T-cell (primary cell): Measurements from ENCODE around the gene MROH2B. TPM values are rescaled to one million over a fixed set of nuclear protein-coding genes. Genes with fewer than 3 reads are reported as not detected.

ENCODE experiments used
- ATAC-seq, 4 experiments: fragments of 200-7000 bp in 3 of 4; fragments of 150-1000 bp in 1 of 4; cut with Tn5 transposase; replicated peaks in 1 of 4; 1 replicate in 3 of 4; 2 replicates in 1 of 4; pipeline ENCODE4 v1.10.0; 2021; ENCODE audit warnings: moderate library complexity in 3 of 4, mild to moderate bottlenecking in 2 of 4, moderate number of reproducible peaks in 1 of 4
- CTCF ChIA-PET, 2 donors: fragments of 300-600 bp; sonication (Branson Sonifier 250); formaldehyde crosslinking; loops; one replicate each; lab custom pipeline; 2022; ENCODE audit warnings: antibody characterized with exemption in 2 of 2; lab: Charles Lee
- POLR2A ChIA-PET, 2 donors: fragments of 300-600 bp; sonication (Branson Sonifier 250); formaldehyde crosslinking; loops; one replicate each; lab custom pipeline; 2022; ENCODE audit warnings: antibody characterized with exemption in 2 of 2; lab: Charles Lee
- DNase-seq, 35 experiments: peaks; one replicate each; pipeline versions ENCODE4 v3.0.0 to v3.0.0-alpha.2; 2013 to 2023
- H3K27ac ChIP-seq: one replicate; pipeline ENCODE4 v1.5.1; 2013; ENCODE audit warnings: low read length
- H3K27me3 ChIP-seq, 2 experiments: replicated peaks in 1 of 2; 1 replicate in 1 of 2; 2 replicates in 1 of 2; pipeline versions ENCODE4 v1.6.1 to v1.7.0; 2013; ENCODE audit warnings: low read length in 1 of 2, mixed read lengths in 1 of 2; ENCODE audit not compliant: control insufficient read depth in 2 of 2, insufficient read depth in 2 of 2; ENCODE audit errors: extremely low read depth in 1 of 2
- H3K36me3 ChIP-seq, 2 donors: 1 replicate in 1 of 2; 2 replicates in 1 of 2; pipeline versions ENCODE4 v1.6.1 to v1.7.0; 2013; ENCODE audit warnings: low read length in 1 of 2; ENCODE audit not compliant: control insufficient read depth in 2 of 2, insufficient read depth in 1 of 2; ENCODE audit errors: extremely low read depth in 1 of 2
- H3K4me1 ChIP-seq, 2 experiments: 1 replicate in 1 of 2; 2 replicates in 1 of 2; pipeline versions ENCODE4 v1.6.1 to v1.7.0; 2013; ENCODE audit warnings: low read length in 2 of 2, mixed read lengths in 1 of 2; ENCODE audit not compliant: insufficient read depth in 2 of 2, control insufficient read depth in 1 of 2; ENCODE audit errors: extremely low read depth in 1 of 2
- H3K4me3 ChIP-seq, 2 donors: 1 replicate in 1 of 2; 2 replicates in 1 of 2; pipeline versions ENCODE4 v1.5.1 to v1.7.0; 2013; ENCODE audit warnings: mild to moderate bottlenecking in 2 of 2, low read length in 1 of 2, moderate library complexity in 1 of 2; ENCODE audit not compliant: control insufficient read depth in 1 of 2; ENCODE audit errors: extremely low read depth in 1 of 2
- H3K9me3 ChIP-seq: 2 replicates; pipeline ENCODE4 v1.7.0; 2013
- H3K27ac Mint-ChIP-seq, 2 donors: one replicate each; pipeline ENCODE4 v1.8.0; 2020 to 2021; ENCODE audit warnings: mild to moderate bottlenecking in 2 of 2, mixed read lengths in 2 of 2
- H3K27me3 Mint-ChIP-seq, 2 donors: one replicate each; pipeline ENCODE4 v1.8.0; 2021 to 2022; ENCODE audit warnings: mixed read lengths in 2 of 2
- H3K36me3 Mint-ChIP-seq: one replicate; pipeline ENCODE4 v1.8.0; 2021; ENCODE audit warnings: mixed read lengths
- H3K4me1 Mint-ChIP-seq, 3 donors: one replicate each; pipeline ENCODE4 v1.8.0; 2020 to 2022; ENCODE audit warnings: mixed read lengths in 3 of 3, mild to moderate bottlenecking in 1 of 3
- H3K4me3 Mint-ChIP-seq, 3 donors: one replicate each; pipeline ENCODE4 v1.8.0; 2020 to 2022; ENCODE audit warnings: mild to moderate bottlenecking in 3 of 3, mixed read lengths in 3 of 3, moderate library complexity in 3 of 3
- H3K9me3 Mint-ChIP-seq, 3 donors: one replicate each; pipeline ENCODE4 v1.8.0; 2020 to 2022; ENCODE audit warnings: mixed read lengths in 3 of 3
- WGBS: methylation state at CpG from one replicate; pipeline ENCODE4 v1.1.5; 2013; ENCODE audit warnings: missing lambda C conversion rate; ENCODE audit not compliant: insufficient coverage; 5-methylcytosine and 5-hydroxymethylcytosine counted together
- total RNA-seq, 35 experiments: library from RNA in 6 of 35; stranded (reverse) in 6 of 35; fragments of 120-200 nt in 1 of 35; gene quantifications; one replicate each; pipeline versions ENCODE4 v1.2.1 to v1.2.4 and lab custom pipeline; 2013 to 2026

MROH2B gene
- total RNA-seq, 5 donors from 2014 or later (not counting 1 experiment from before 2014, with no cell fraction given), result not detected

- Mint-ChIP-seq H3K4me3 (no peak overlapping the region), H3K4me1 (no peaks in the 10 kb centered on the region), H3K27ac (no peak overlapping the region), H3K9me3 (peaks cover 5 to 13% (median 5%) of the 10 kb centered on the region in 3 donors), H3K27me3 (peaks cover 3 to 13% of the 10 kb centered on the region in 2 donors), H3K36me3 (no peaks in the 10 kb centered on the region)
- ATAC-seq (no peak), DNase-seq (no peak)
- WGBS, result no CpG with 5 or more reads among the region's 2 CpGs
- H3K4me1 ChIP-seq, result no peaks in the 10 kb centered on the region
- H3K4me3 ChIP-seq, result no peak overlapping the region
- ChIA-PET POLR2A (no interaction called here), CTCF (no interaction called here)
- H3K36me3 ChIP-seq, result no peaks in the 10 kb centered on the region
- H3K27me3 ChIP-seq, result no peaks in the 10 kb centered on the region
- no peak overlapping the region for H3K27ac ChIP-seq
- H3K9me3 ChIP-seq, result no peaks in the 10 kb centered on the region
Observed at GRCh38 chr5:40991168-40991980, 79.8 kb downstream of the MROH2B start.

- ChIA-PET POLR2A (no interaction called here), CTCF (interaction anchor here in 1 of 2 donors (0.6 kb wide), 1 partner anchor 224 kb away, joined by 7 read pairs; no protein-coding TSS in a partner anchor)
- no peak for ATAC-seq
- H3K4me1 Mint-ChIP-seq, result no peaks in the 10 kb centered on the region
- no peak for DNase-seq
- no peaks in the 10 kb centered on the region for H3K36me3 ChIP-seq
- no peaks in the 10 kb centered on the region for H3K36me3 Mint-ChIP-seq
- peaks cover 3 to 17% of the 10 kb centered on the region in 2 donors for H3K27me3 Mint-ChIP-seq
- H3K9me3 ChIP-seq, result no peaks in the 10 kb centered on the region
- no peak overlapping the region for H3K4me3 ChIP-seq
- peaks cover 5 to 13% (median 5%) of the 10 kb centered on the region in 3 donors for H3K9me3 Mint-ChIP-seq
- H3K4me1 ChIP-seq, result no peaks in the 10 kb centered on the region
- no peak overlapping the region for H3K27ac ChIP-seq
- no peak overlapping the region for H3K27ac Mint-ChIP-seq
- WGBS, result 85% methylated on average over 3 of the region's 8 CpGs
- no peaks in the 10 kb centered on the region for H3K27me3 ChIP-seq
- H3K4me3 Mint-ChIP-seq, result no peak overlapping the region
Observed at GRCh38 chr5:40988746-40989510, 82.2 kb downstream of the MROH2B start.

- no peaks in the 10 kb centered on the region for H3K4me1 Mint-ChIP-seq
- H3K36me3 Mint-ChIP-seq, result no peaks in the 10 kb centered on the region
- no peak overlapping the region for H3K27ac Mint-ChIP-seq
- peaks cover 5 to 13% (median 9%) of the 10 kb centered on the region in 3 donors for H3K9me3 Mint-ChIP-seq
- no peaks in the 10 kb centered on the region for H3K4me1 ChIP-seq
- ChIA-PET POLR2A (no interaction called here), CTCF (no interaction called here)
- H3K27me3 Mint-ChIP-seq, result peaks cover 5 to 21% of the 10 kb centered on the region in 2 donors
- H3K9me3 ChIP-seq, result no peaks in the 10 kb centered on the region
- no peak overlapping the region for H3K27ac ChIP-seq
- ATAC-seq (no peak), DNase-seq (no peak)
- no peaks in the 10 kb centered on the region for H3K27me3 ChIP-seq
- H3K4me3 ChIP-seq, result no peak overlapping the region
- H3K36me3 ChIP-seq, result no peaks in the 10 kb centered on the region
- no peak overlapping the region for H3K4me3 Mint-ChIP-seq
Observed at GRCh38 chr5:40987349-40987748, 83.8 kb downstream of the MROH2B start.

- Histone ChIP-seq H3K4me3 (no peak overlapping the region), H3K4me1 (no peaks in the 10 kb centered on the region), H3K36me3 (no peaks in the 10 kb centered on the region), H3K27me3 (no peaks in the 10 kb centered on the region), H3K9me3 (no peaks in the 10 kb centered on the region), H3K27ac (no peak overlapping the region)
- 100% methylated on average over 2 of the region's 3 CpGs for WGBS
- no peaks in the 10 kb centered on the region for H3K36me3 Mint-ChIP-seq
- peaks cover 7 to 21% of the 10 kb centered on the region in 2 donors for H3K27me3 Mint-ChIP-seq
- no peak overlapping the region for H3K27ac Mint-ChIP-seq
- DNase-seq (no peak), ATAC-seq (no peak)
- CTCF ChIA-PET, result no interaction called here
- H3K9me3 Mint-ChIP-seq, result peaks cover 5 to 13% (median 9%) of the 10 kb centered on the region in 3 donors
- no peaks in the 10 kb centered on the region for H3K4me1 Mint-ChIP-seq
- no peak overlapping the region for H3K4me3 Mint-ChIP-seq
- POLR2A ChIA-PET, result no interaction called here
Observed at GRCh38 chr5:40986666-40987065, 84.5 kb downstream of the MROH2B start.

- no peak overlapping the region for H3K27ac Mint-ChIP-seq
- WGBS, result 100% methylated on average over 1 of the region's 4 CpGs
- peaks cover 15 to 25% of the 10 kb centered on the region in 2 donors for H3K27me3 Mint-ChIP-seq
- no peak overlapping the region for H3K4me3 Mint-ChIP-seq
- H3K27me3 ChIP-seq, result peaks cover 0 to 4% of the 10 kb centered on the region in 2 experiments
- no peak overlapping the region for H3K4me3 ChIP-seq
- peaks cover 5 to 13% (median 9%) of the 10 kb centered on the region in 3 donors for H3K9me3 Mint-ChIP-seq
- ChIA-PET CTCF (no interaction called here), POLR2A (no interaction called here)
- no peaks in the 10 kb centered on the region for H3K36me3 Mint-ChIP-seq
- H3K9me3 ChIP-seq, result no peaks in the 10 kb centered on the region
- no peak overlapping the region for H3K27ac ChIP-seq
- no peaks in the 10 kb centered on the region for H3K4me1 ChIP-seq
- no peaks in the 10 kb centered on the region for H3K4me1 Mint-ChIP-seq
- no peaks in the 10 kb centered on the region for H3K36me3 ChIP-seq
- no peak for ATAC-seq
- DNase-seq, result no peak
Observed at GRCh38 chr5:40985501-40985900, 85.6 kb downstream of the MROH2B start.

GRCh38 chr5:40984884-40985283 lies 86.3 kb downstream of the MROH2B start:
- DNase-seq (no peak), ATAC-seq (no peak)
- Histone ChIP-seq H3K36me3 (no peaks in the 10 kb centered on the region), H3K9me3 (no peaks in the 10 kb centered on the region), H3K27me3 (peaks cover 0 to 4% of the 10 kb centered on the region in 2 experiments), H3K4me1 (no peaks in the 10 kb centered on the region), H3K27ac (no peak overlapping the region), H3K4me3 (no peak overlapping the region)
- H3K27ac Mint-ChIP-seq, result no peak overlapping the region
- peaks cover 5 to 13% (median 9%) of the 10 kb centered on the region in 3 donors for H3K9me3 Mint-ChIP-seq
- H3K4me1 Mint-ChIP-seq, result no peaks in the 10 kb centered on the region
- H3K27me3 Mint-ChIP-seq, result peaks cover 15 to 25% of the 10 kb centered on the region in 2 donors
- WGBS, result 100% methylated on average over 1 of the region's 3 CpGs
- H3K36me3 Mint-ChIP-seq, result no peaks in the 10 kb centered on the region
- no peak overlapping the region for H3K4me3 Mint-ChIP-seq
- ChIA-PET POLR2A (no interaction called here), CTCF (no interaction called here)
